GM23338 (cell line): ENCODE data around the gene MYT1. TPM values are rescaled to one million over a fixed set of nuclear protein-coding genes. Genes with fewer than 3 reads are reported as not detected.
A peak's percentile ranks its signal among the peaks of the same experiment; 100 is the strongest.

ENCODE experiments used
- ATAC-seq: fragments of 200-7000 bp; cut with Tn5 transposase; 3 replicates; pipeline ENCODE4 v1.9.1; 2020
- DNase-seq: peaks from one replicate; pipeline ENCODE4 v3.0.0-alpha.2; 2015; ENCODE audit warnings: low spot score
- H2AFZ ChIP-seq: fragments of 200-600 bp; sonication (generic); 2 replicates; pipeline ENCODE4 v1.8.0; 2016; ENCODE audit warnings: antibody characterized with exemption, mild to moderate bottlenecking, moderate library complexity
- H3F3A ChIP-seq: fragments of 200-600 bp; sonication (generic); replicated peaks from 2 replicates; pipeline ENCODE4 v1.8.0; 2017; ENCODE audit warnings: antibody characterized with exemption, mixed run types, low read depth
- H3K27ac ChIP-seq: fragments of 200-600 bp; sonication (generic); 2 replicates; pipeline ENCODE4 v1.6.1; 2016; ENCODE audit warnings: low read depth
- H3K27me3 ChIP-seq: fragments of 200-600 bp; sonication (generic); 2 replicates; pipeline ENCODE4 v1.8.0; 2016; ENCODE audit warnings: mild to moderate bottlenecking, mixed run types, moderate library complexity; ENCODE audit not compliant: insufficient read depth
- H3K36me3 ChIP-seq: fragments of 200-600 bp; sonication (generic); 2 replicates; pipeline ENCODE4 v1.8.0; 2016; ENCODE audit warnings: mild to moderate bottlenecking; ENCODE audit not compliant: insufficient read depth
- H3K4me1 ChIP-seq: fragments of 200-600 bp; sonication (generic); 2 replicates; pipeline ENCODE4 v1.8.0; 2016; ENCODE audit warnings: mild to moderate bottlenecking, moderate library complexity; ENCODE audit not compliant: insufficient read depth
- H3K4me2 ChIP-seq: fragments of 200-600 bp; sonication (generic); 2 replicates; pipeline ENCODE4 v1.7.1; 2017; ENCODE audit warnings: mixed run types
- H3K4me3 ChIP-seq: fragments of 200-600 bp; sonication (generic); 2 replicates; pipeline ENCODE4 v1.6.1; 2016; ENCODE audit warnings: mixed run types
- H3K79me2 ChIP-seq: fragments of 200-600 bp; sonication (generic); replicated peaks from 2 replicates; pipeline ENCODE4 v1.8.0; 2017; ENCODE audit warnings: mild to moderate bottlenecking; ENCODE audit not compliant: insufficient read depth
- H3K9me2 ChIP-seq: fragments of 200-600 bp; sonication (generic); 2 replicates; pipeline ENCODE4 v1.8.0; 2017; ENCODE audit not compliant: insufficient read depth
- H4K20me1 ChIP-seq: fragments of 200-600 bp; sonication (generic); replicated peaks from 2 replicates; pipeline ENCODE4 v1.8.0; 2017; ENCODE audit warnings: mild to moderate bottlenecking; ENCODE audit not compliant: insufficient read depth
- H3K27ac Mint-ChIP-seq: 2 replicates; pipeline ENCODE4 v1.8.0; 2020; ENCODE audit warnings: inconsistent platforms, mild to moderate bottlenecking, moderate library complexity, mixed read lengths
- H3K27me3 Mint-ChIP-seq: 3 replicates; pipeline ENCODE4 v1.8.0; 2022; ENCODE audit warnings: low read depth, mild to moderate bottlenecking, moderate library complexity, mixed read lengths, inconsistent platforms; ENCODE audit not compliant: insufficient read depth, poor library complexity
- H3K36me3 Mint-ChIP-seq: 3 replicates; pipeline ENCODE4 v1.8.0; 2021; ENCODE audit warnings: low read depth, mild to moderate bottlenecking, inconsistent platforms, moderate library complexity, mixed read lengths
- H3K4me1 Mint-ChIP-seq: 3 replicates; pipeline ENCODE4 v1.8.0; 2020; ENCODE audit warnings: mild to moderate bottlenecking, inconsistent platforms, mixed read lengths
- H3K4me3 Mint-ChIP-seq: 3 replicates; pipeline ENCODE4 v1.8.0; 2021; ENCODE audit warnings: moderate library complexity, mild to moderate bottlenecking, inconsistent platforms, mixed read lengths
- H3K9me3 Mint-ChIP-seq: 3 replicates; pipeline ENCODE4 v1.8.0; 2020; ENCODE audit warnings: moderate library complexity, mild to moderate bottlenecking, inconsistent platforms, mixed read lengths
- CREB1 ChIP-seq: fragments of 250-450 bp; sonication (Bioruptor Pico); IDR thresholded peaks from 2 replicates; pipeline ENCODE4 v1.5.0; 2020; ENCODE audit warnings: low read depth, mild to moderate bottlenecking, moderate library complexity
- CTCF ChIP-seq, 2 experiments: fragments of 200-600 bp in 1 of 2; sonication (generic) in 1 of 2; conservative IDR thresholded peaks; 2 replicates each; pipeline versions ENCODE4 v1.5.1 to v1.6.1; 2016 to 2017; ENCODE audit warnings: antibody characterized with exemption in 2 of 2, low read depth in 2 of 2, mild to moderate bottlenecking in 2 of 2, moderate library complexity in 1 of 2
- ETS1 ChIP-seq: IDR thresholded peaks from 2 replicates; pipeline ENCODE4 v1.6.1; 2016; ENCODE audit warnings: antibody characterized with exemption
- EZH2 ChIP-seq: fragments of 200-600 bp; sonication (generic); IDR thresholded peaks from one replicate; pipeline ENCODE4 v1.8.0; 2017; ENCODE audit warnings: antibody characterized with exemption, mild to moderate bottlenecking, low read depth; ENCODE audit not compliant: unreplicated experiment
- EZH2phosphoT487 ChIP-seq: fragments of 200-600 bp; sonication (generic); IDR thresholded peaks from one replicate; pipeline ENCODE4 v1.8.1; 2018; ENCODE audit warnings: antibody characterized with exemption; ENCODE audit not compliant: unreplicated experiment
- JUNB ChIP-seq: IDR thresholded peaks from one replicate; pipeline ENCODE4 v1.6.1; 2016; ENCODE audit warnings: antibody characterized with exemption; ENCODE audit not compliant: unreplicated experiment
- NANOG ChIP-seq: IDR thresholded peaks from 2 replicates; pipeline ENCODE4 v1.6.1; 2016; ENCODE audit warnings: antibody characterized with exemption, borderline replicate concordance
- POLR2AphosphoS5 ChIP-seq: IDR thresholded peaks from 2 replicates; pipeline ENCODE4 v1.6.1; 2016; ENCODE audit warnings: antibody characterized with exemption, low read depth
- REST ChIP-seq: IDR thresholded peaks from one replicate; pipeline ENCODE4 v1.6.1; 2018; ENCODE audit warnings: antibody characterized with exemption; ENCODE audit not compliant: unreplicated experiment
- STAT1 ChIP-seq: IDR thresholded peaks from one replicate; pipeline ENCODE4 v1.6.1; 2016; ENCODE audit warnings: antibody characterized with exemption; ENCODE audit not compliant: unreplicated experiment
- ZNF114 ChIP-seq: fragments of 250-450 bp; sonication (Bioruptor Pico); IDR thresholded peaks from 2 replicates; pipeline ENCODE4 v1.5.0; 2020; ENCODE audit warnings: mild to moderate bottlenecking, moderate library complexity
- ZNF331 ChIP-seq: fragments of 250-450 bp; sonication (Bioruptor Pico); IDR thresholded peaks from 2 replicates; pipeline ENCODE4 v1.5.0; 2020; ENCODE audit warnings: low read depth, mild to moderate bottlenecking, moderate library complexity
- ZNF462 ChIP-seq: fragments of 250-450 bp; sonication (Bioruptor Pico); IDR thresholded peaks from 2 replicates; pipeline ENCODE4 v1.5.0; 2020; ENCODE audit warnings: mild to moderate bottlenecking, moderate library complexity
- polyA plus RNA-seq: library from polyadenylated mRNA; unstranded; fragments of >200 nt; fragmentation: Nextera tagmentation; extraction: Ambion mirVana; gene quantifications from 2 replicates; pipeline ENCODE4 v1.2.1, GENCODE V29; 2016
- total RNA-seq: library from RNA; depleted of rRNA; stranded (reverse); fragments of >200 nt; shearing (Covaris generic); gene quantifications from 2 replicates; pipeline ENCODE4 v1.2.3, GENCODE V29; 2014

Gene MYT1
- total and polyA plus RNA-seq, 2 experiments from 2014 or later = 0.83 to 1.6 TPM

- no peak overlapping the region for H3K4me3 ChIP-seq
- H3K4me2 ChIP-seq = no peak overlapping the region
- no peaks in the 10 kb centered on the region for H3K9me3 Mint-ChIP-seq
- no peak overlapping the region for H2AFZ ChIP-seq
- H3K36me3 ChIP-seq = no peaks in the 10 kb centered on the region
- H3K79me2 ChIP-seq = no peaks in the 10 kb centered on the region
- no peaks in the 10 kb centered on the region for H4K20me1 ChIP-seq
- no peaks in the 10 kb centered on the region; the same call in 1 of the 2 replicates for H3K4me1 ChIP-seq
- ATAC-seq (no peak), DNase-seq (peak; percentile 2)
- H3K4me3 Mint-ChIP-seq = no peak overlapping the region
- peaks cover 10% of the 10 kb centered on the region for H3K27me3 Mint-ChIP-seq
- H3F3A ChIP-seq = no peaks in the 10 kb centered on the region
- H3K27ac ChIP-seq = no peak overlapping the region
- H3K9me2 ChIP-seq = no peaks in the 10 kb centered on the region
- TF ChIP-seq ETS1 (no peak), ZNF331 (CRISPR knock-in tag) (no peak), STAT1 (no peak), JUNB (no peak), EZH2 (no peak), CTCF (conservative IDR thresholded peaks at IDR 0.05; ENCODE audit: low read depth in 2 of 2) (no peak), CREB1 (no peak), REST (no peak), POLR2AphosphoS5 (no peak), NANOG (no peak), ZNF114 (CRISPR knock-in tag) (no peak), EZH2phosphoT487 (no peak), ZNF462 (CRISPR knock-in tag) (no peak)
- H3K27ac Mint-ChIP-seq = no peak overlapping the region
- H3K36me3 Mint-ChIP-seq = no peaks in the 10 kb centered on the region
- peaks cover 4% of the 10 kb centered on the region; the same call in 2 of the 3 replicates for H3K4me1 Mint-ChIP-seq
- H3K27me3 ChIP-seq = no peaks in the 10 kb centered on the region
Observed at GRCh38 chr20:64115171-64115911, 48.9 kb upstream of the MYT1 start.
